Occipital lobe (tissue), 2 donors: ENCODE results near the gene NR4A1. TPM values are rescaled to one million over a fixed set of nuclear protein-coding genes. Genes with fewer than 3 reads are reported as not detected.

Experiments used
- DNase-seq: peaks from one replicate; lab custom pipeline; 2025; lab: John Stamatoyannopoulos, UW
- total RNA-seq: library from RNA; depleted of rRNA; stranded (reverse); fragments of >200 nt; gene quantifications from one replicate; pipeline ENCODE4 v1.2.3, GENCODE V29; 2014

NR4A1 gene
- 5.8 TPM for total RNA-seq

GRCh38 chr12:52050758-52051541 lies at the start of gene NR4A1:
TSS of gene NR4A1 (plus strand) at chr12:52051442. CDS start at chr12:52054329, 2,887 bp downstream.
- DNase-seq = peak; percentile 88

- no peak for DNase-seq
Observed at GRCh38 chr12:52003016-52003550, 48.2 kb upstream of the NR4A1 start.

DNA sequence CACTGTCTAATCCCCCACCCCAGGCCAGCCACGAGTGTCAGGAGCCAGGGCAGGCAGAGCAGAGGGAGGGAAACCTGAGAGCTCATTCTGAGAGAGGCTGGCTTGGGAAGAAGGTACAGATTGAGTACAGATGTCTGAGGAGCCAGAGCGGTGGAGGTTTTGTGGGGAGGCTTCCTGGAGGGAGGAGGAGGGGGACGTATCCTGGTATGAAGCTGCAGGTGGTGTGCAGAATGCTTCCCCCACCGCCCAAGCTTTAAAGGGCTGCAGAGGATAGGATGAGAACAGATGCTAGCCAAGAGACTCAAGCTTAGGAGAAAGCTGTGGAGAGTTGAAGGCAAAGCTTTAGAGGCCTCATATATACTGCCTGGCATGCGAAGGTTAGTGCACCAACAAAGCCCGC lies 47.7 kb upstream of the NR4A1 start:
- DNase-seq = no peak

DNA sequence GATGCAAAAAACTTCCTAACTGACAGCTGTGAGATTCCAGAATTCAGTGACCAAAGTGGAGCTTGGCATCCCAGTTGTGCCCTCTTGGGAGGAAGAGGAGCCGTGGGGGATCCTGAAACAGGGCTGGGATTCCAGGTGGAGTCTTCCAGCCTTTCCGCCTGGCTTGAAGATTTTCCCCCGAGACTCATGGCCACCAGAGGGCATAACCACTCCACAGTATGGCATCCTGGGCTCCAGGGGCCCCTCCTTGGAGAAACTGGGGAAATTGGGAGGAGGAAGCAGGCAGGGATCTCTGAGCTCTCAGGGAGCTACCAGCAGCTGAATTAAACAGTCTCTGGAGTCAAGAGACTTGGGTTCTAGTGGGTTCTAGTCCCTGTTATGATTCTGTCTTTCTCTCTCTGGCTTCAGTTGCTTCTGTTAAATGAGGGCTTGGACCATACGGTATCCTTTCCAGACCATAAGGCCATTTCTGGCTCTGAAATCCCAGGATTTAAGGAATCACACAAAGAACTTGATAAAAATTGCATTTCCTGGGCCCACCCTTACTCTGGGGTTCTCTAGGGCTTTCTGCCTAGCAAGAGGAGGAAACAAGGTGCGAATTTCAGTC lies 47.1 kb upstream of the NR4A1 start:
- DNase-seq = peak; percentile 52

GRCh38 chr12:52005218-52005902 lies 45.9 kb upstream of the NR4A1 start:
- DNase-seq = no peak

DNA sequence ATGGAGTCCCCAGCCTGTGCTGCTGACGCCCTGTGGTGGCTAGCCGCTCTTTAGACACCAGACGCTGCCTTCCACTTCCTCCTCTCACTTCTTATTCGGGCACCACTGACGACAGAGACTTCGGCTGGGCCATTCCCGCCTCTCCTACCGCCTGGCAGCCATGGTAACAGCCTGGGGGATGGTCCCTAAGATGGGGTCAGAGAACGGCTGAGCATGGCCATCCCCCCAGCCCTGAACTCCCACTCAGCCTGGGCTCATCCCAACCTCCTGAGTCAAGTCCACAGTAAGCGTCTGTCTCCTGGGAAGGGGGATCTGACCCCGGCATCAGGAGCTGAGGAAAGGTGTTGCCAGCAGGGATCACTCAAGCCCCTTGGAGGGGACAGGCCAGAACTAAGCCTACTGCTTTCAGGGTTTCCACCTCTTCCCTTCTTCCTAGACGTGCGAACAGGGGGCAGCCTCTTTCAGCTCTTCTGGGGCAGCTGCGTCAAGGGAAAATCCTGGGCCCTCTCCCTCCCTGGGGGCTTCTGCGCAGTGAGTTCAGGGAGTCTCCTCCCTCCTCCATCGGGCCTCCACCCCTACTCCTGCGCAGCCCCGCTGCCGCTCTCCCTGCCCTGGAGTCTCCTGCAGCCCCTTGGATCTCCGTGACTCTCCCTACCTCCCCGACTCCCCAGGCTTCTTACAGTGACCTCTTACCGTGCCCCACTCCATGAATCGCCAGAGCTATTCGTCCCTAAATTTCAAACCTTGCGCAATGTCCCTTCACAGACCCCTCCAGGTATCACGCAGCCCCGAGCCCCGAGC lies 45.1 kb upstream of the NR4A1 start:
- peak; percentile 48 for DNase-seq

DNA sequence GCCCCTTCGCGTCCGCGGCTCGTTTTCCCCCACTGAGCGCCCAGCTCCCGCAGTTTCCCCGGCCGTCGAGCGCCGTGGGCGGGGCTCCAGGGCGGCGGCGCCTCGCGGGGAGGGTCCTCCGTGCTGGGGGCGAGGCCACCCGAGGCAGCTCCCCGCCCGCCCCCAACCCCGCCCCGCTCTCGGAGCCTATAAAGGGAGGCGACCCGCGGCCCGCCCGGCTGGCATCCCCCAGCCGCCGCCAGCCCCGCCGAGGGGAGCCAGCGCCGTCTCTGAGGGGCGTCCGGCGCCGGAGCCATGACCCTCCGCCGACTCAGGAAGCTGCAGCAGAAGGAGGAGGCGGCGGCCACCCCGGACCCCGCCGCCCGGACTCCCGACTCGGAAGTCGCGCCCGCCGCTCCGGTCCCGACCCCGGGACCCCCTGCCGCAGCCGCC lies 44.5 kb upstream of the NR4A1 start, which contains the start of gene TAMALIN:
TSS of gene TAMALIN (plus strand) at position 221 of the 432 bp plus-strand sequence. CDS start at position 295, 74 bp downstream.
- peak; percentile 33 for DNase-seq

- DNase-seq = no peak
Observed at GRCh38 chr12:52007158-52007921, 43.9 kb upstream of the NR4A1 start.

DNA sequence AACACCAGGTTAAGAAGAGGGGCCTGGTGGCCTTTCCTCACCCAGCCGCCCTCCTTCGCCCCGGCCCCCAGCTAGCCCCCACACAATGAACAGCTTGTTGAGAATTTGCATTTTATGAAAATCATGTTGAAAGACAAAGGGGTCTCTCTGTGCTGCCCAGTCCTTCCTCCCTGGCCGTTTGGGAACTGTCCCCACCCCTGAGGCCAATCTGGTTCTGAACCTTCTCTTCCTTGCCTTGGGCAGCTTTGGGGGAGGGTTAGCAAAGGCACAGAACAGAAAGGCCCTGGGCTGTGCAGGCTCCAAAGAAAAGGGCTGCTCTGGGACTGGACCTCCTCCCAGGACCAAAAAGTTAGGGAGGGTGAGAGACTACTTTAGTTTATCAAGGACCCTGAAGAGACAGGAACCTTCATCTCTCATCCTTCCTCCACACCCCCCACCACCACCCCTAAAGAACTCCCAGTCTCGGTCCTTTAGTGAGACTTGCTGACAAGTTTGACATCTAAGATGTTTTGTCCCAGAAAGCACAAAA lies 43.2 kb upstream of the NR4A1 start:
- no peak for DNase-seq

GRCh38 chr12:52009081-52009751 lies 42.0 kb upstream of the NR4A1 start:
- no peak for DNase-seq

GRCh38 chr12:52010152-52010622 lies 41.1 kb upstream of the NR4A1 start:
- DNase-seq = peak; percentile 79

- DNase-seq = no peak
Observed at GRCh38 chr12:52010692-52011601, 40.3 kb upstream of the NR4A1 start.

DNA sequence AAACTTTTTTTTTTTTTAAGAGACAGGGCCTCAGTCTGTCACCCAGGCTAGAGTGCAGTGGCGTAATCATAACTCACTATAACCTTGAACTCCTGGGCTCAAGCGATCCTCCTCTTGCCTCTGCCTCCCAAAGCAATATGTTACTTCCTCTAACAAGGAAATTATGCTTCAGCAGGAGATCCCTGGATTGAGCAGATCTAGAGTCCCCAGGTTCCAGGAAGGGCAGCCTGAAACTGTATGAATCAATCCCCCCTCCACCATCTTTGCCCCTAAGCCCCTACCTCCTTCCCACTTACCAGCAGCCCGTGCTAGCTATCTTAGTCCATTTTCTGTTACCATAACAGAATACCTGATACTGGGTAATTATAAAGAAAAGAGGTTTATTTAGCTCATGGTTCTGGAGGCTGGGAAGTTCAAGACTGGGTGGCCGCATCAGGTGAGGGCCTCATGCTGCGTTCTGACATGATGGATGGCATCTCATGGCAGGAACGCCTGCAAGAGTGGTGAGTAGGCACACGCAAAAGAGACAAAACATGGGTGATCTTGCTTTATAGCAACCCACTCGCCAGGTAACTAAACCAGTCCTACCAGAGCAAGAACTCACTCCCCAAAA lies 39.5 kb upstream of the NR4A1 start:
- no peak for DNase-seq

- no peak for DNase-seq
Observed at GRCh38 chr12:52013626-52014310, 37.5 kb upstream of the NR4A1 start.

DNA sequence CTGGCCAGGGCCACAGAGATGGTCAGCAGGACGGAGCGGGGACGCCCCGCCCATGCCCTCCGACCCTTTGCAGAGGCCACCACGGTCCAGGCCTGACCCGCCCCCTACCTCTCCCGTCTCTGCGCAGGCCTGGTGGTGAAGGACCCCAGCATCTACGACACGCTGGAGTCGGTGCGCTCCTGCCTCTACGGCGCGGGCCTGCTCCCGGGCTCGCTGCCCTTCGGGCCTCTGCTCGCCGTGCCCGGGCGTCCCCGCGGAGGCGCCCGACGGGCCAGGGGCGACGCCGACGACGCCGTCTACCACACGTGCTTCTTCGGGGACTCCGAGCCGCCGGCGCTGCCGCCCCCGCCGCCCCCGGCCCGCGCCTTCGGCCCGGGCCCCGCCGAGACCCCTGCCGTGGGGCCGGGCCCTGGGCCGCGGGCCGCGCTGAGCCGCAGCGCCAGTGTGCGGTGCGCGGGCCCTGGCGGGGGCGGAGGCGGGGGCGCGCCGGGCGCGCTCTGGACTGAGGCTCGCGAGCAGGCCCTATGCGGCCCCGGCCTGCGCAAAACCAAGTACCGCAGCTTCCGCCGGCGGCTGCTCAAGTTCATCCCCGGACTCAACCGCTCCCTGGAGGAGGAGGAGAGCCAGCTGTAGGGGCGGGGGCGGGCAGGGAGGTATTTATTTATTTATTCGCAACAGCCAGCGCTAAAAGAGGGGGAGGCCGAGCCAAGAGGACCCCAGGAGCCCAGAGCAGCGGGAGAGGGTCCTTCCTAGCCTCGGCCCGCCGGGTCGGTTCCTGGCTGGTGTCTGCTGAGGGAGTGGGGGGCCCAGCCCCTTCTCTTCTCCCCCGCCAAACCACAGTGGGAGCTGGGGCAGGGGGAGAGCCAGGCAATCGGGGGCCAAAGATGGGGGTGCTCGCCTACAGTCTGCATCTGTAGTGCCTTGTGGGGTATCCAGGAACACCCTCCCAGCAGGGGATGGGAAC lies 36.4 kb upstream of the NR4A1 start:
- no peak for DNase-seq

DNA sequence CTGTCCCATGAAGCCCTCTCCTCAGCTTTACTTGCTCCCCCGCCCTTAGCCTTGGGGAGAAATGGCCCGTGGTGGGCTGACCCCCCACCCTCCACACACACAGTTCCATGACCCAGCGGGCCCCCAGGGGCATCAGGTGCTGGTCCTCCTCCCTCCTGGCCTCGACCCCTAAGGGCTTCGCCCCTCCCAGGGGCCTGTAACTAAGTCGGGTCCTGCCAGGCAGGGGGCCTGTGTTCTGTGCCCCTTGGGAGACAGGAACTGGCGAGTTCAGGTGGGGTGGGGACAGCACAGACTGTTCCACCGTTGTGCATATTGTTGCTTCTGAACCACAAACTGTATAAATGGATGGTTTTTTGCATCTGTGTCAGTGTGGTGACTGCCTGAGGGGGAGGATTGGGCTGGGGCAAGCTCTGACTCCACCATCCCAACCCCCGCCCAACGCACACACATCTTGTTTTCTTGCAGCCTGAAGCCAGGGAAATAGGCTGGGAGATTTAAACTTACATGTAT lies 35.7 kb upstream of the NR4A1 start:
- DNase-seq = peak; percentile 49
